Measurements from ENCODE around the gene LIMS2. TPM values are rescaled to one million over a fixed set of nuclear protein-coding genes. Genes with fewer than 3 reads are reported as not detected.

The LIMS2 gene
- total and polyA plus RNA-seq, 2 of the 8 experiments (the other 6 are each of a cell fraction or from before 2014, with no cell fraction given), result 3.3 to 4.8 TPM

DNA sequence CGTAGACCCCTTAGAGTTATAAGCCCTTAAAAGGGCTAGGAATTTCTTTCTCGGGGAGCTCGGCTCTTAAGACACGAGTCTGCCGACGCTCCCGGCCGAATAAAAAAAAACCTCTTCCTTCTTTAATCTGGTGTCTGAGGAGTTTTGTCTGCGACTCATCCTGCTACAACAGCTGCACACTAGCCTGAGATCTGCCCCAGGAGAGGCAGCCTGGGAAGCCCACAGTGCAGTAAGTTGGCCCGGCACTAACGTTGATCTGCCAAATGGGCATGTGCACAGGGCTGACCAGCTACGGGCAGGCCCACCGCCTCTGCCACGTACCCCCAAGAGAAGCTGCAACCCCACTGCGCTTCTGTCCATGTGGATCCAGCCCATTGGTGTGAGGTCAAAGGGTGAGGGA lies 8.4 kb upstream of the LIMS2 start:
- H3K56ac ChIP-seq (replicated peaks; ENCODE audit: insufficient read length, low read depth, low read length), result no peak overlapping the region
- no peak overlapping the region for H4K91ac ChIP-seq (replicated peaks; ENCODE audit: insufficient read length, low read length)
- no peaks in the 10 kb centered on the region for H3K79me2 ChIP-seq (ENCODE audit: control insufficient read depth in 1 of 2, insufficient read depth in 2 of 2, low read length in 2 of 2)
- WGBS, 2 experiments (ENCODE audit: extremely low coverage in 1 of 2, insufficient coverage in 1 of 2, insufficient read length in 1 of 2, insufficient replicate concordance in 2 of 2, low coverage in 1 of 2, low lambda C conversion rate in 2 of 2, missing lambda C conversion rate in 1 of 2), result 95% methylated on average over 15 of the region's 15 CpGs; no CpG with 5 or more reads in 1 of the 2 experiments
- H3K23ac ChIP-seq (ENCODE audit: insufficient read length), result no peak overlapping the region
- H3K14ac ChIP-seq (ENCODE audit: insufficient read length), result no peak overlapping the region
- no peak overlapping the region for H3K4me3 ChIP-seq (ENCODE audit: extremely low read depth in 1 of 4, insufficient read depth in 2 of 4, low read depth in 3 of 4, low read length in 4 of 4)
- H3K36me3 ChIP-seq (ENCODE audit: control insufficient read depth in 2 of 4, insufficient read depth in 4 of 4, low read length in 3 of 4), result no peaks in the 10 kb centered on the region
- no peak overlapping the region for H3K4me2 ChIP-seq (ENCODE audit: insufficient read depth in 1 of 2, low read depth in 2 of 2, low read length in 2 of 2)
- H3K9ac ChIP-seq (replicated peaks in 1 of 4; ENCODE audit: extremely low read depth in 1 of 4, low read depth in 3 of 4, low read length in 3 of 4), result no peak overlapping the region
- no peak overlapping the region for H2BK120ac ChIP-seq (replicated peaks; ENCODE audit: low read depth, low read length)
- ChIA-PET POLR2A (ENCODE audit: partially characterized antibody) (no interaction called here), CTCF (ENCODE audit: partially characterized antibody) (interaction anchor here (1.5 to 6.0 kb wide), 3 partner anchors 11 to 92 kb away, joined by 3 to 40 read pairs (median 7); no protein-coding TSS in a partner anchor)
- H3K4me1 ChIP-seq (replicated peaks in 1 of 4; ENCODE audit: control insufficient read depth in 3 of 4, insufficient read depth in 4 of 4, low read length in 3 of 4), result peaks cover 0 to 8% (median 0%) of the 10 kb centered on the region in 4 experiments; a peak in 2 of 7 replicates
- no peak overlapping the region for H2BK20ac ChIP-seq (ENCODE audit: low read length)
- no peak overlapping the region for H3K18ac ChIP-seq (ENCODE audit: extremely low read depth, low read length)
- H3K9me3 ChIP-seq (ENCODE audit: insufficient read depth in 2 of 2, low read depth in 1 of 2, low read length in 1 of 2), result peaks cover 0 to 1% of the 10 kb centered on the region in 2 experiments; a peak in 1 of 4 replicates
- H3K23me2 ChIP-seq (ENCODE audit: low read depth, low read length), result no peaks in the 10 kb centered on the region
- H4K8ac ChIP-seq (ENCODE audit: extremely low read depth, insufficient read depth, low read length), result peak overlapping the region; percentile 71; the same call in 1 of the 2 replicates
- DNase-seq (ENCODE audit: low read depth in 1 of 2, low spot score in 2 of 2) (no peak), FAIRE-seq (no peak)
- peak overlapping the region; percentile 59; the same call in 1 of the 2 replicates for H2AFZ ChIP-seq (ENCODE audit: low read length)
- H3K27me3 ChIP-seq (replicated peaks in 1 of 4; ENCODE audit: control insufficient read depth in 3 of 4, extremely low read depth in 1 of 4, insufficient read depth in 3 of 4, low read length in 3 of 4), result no peaks in the 10 kb centered on the region
- H3K4ac ChIP-seq (replicated peaks; ENCODE audit: insufficient read length, low read depth, low read length), result no peak overlapping the region
- no peak overlapping the region for H2AK5ac ChIP-seq (ENCODE audit: low read depth, low read length)
- H2BK5ac ChIP-seq (ENCODE audit: low read depth, low read length), result no peak overlapping the region
- no peak overlapping the region for H2BK15ac ChIP-seq (ENCODE audit: low read length)
- H3K27ac ChIP-seq (ENCODE audit: low read depth, low read length), result no peak overlapping the region
- H4K20me1 ChIP-seq (replicated peaks in 1 of 2; ENCODE audit: control insufficient read depth in 1 of 2, insufficient read depth in 2 of 2, low read length in 2 of 2), result no peaks in the 10 kb centered on the region
- no peaks in the 10 kb centered on the region for H3K79me1 ChIP-seq (ENCODE audit: low read depth, low read length)
- H4K5ac ChIP-seq (ENCODE audit: insufficient read length, low read depth, low read length), result no peak overlapping the region
- H2BK12ac ChIP-seq (ENCODE audit: low read depth, low read length), result no peak overlapping the region
- TF ChIP-seq HDAC2 (IDR thresholded peaks at IDR 0.05; ENCODE audit: borderline replicate concordance in 1 of 2, low read depth in 2 of 2, low read length in 2 of 2), result no peak
- TF ChIP-seq TAF7 (optimal IDR thresholded peaks at IDR 0.05; ENCODE audit: borderline replicate concordance, low read depth, low read length), result no peak
